ENCODE data around the gene THRB.

The THRB gene

DNA sequence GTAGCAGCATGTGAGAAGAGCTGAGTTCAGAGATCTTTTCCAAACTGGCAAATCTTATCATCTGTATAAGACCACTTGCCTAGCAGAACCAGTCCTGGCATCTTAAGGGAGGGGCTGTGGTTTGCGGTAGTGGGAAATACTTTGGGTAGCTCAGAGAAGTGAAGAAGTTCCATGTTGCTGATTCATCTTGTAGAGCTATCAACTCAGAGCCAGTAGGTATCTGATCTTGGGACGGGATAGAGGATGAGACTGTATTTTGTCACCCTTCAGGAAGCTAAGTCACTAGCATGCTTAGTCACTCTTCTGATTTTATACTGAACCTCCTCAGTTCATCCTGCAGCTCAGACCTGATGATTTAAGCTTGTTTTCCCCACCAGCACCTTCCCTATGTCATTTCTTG is 338.2 kb downstream of the THRB start:
- H2AFZ ChIP-seq (ENCODE audit: low read depth, low read length, severe bottlenecking): no peak overlapping the region
- H3K36me3 ChIP-seq (ENCODE audit: low read length): no peaks in the 10 kb centered on the region
- H3K4me2 ChIP-seq (ENCODE audit: low read depth, low read length, poor library complexity, severe bottlenecking): no peak overlapping the region
- no peaks in the 10 kb centered on the region for H4K20me1 ChIP-seq (ENCODE audit: low read depth, low read length)
- H3K4me3 ChIP-seq (ENCODE audit: insufficient read depth, low read length, poor library complexity, severe bottlenecking): no peak overlapping the region
- no peaks in the 10 kb centered on the region for H3K79me2 ChIP-seq (ENCODE audit: insufficient read depth, low read length)
- no peaks in the 10 kb centered on the region for H3K27me3 ChIP-seq (ENCODE audit: low read length)
- no peaks in the 10 kb centered on the region for H3K9me2 ChIP-seq (replicated peaks; ENCODE audit: insufficient read depth, low read length)
- no peak overlapping the region for H3K27ac ChIP-seq (ENCODE audit: low read depth, low read length)
- no peak for TF ChIP-seq EZH2phosphoT487 (conservative IDR thresholded peaks at IDR 0.05; ENCODE audit: low read length)
- TF ChIP-seq, protein P1, sequence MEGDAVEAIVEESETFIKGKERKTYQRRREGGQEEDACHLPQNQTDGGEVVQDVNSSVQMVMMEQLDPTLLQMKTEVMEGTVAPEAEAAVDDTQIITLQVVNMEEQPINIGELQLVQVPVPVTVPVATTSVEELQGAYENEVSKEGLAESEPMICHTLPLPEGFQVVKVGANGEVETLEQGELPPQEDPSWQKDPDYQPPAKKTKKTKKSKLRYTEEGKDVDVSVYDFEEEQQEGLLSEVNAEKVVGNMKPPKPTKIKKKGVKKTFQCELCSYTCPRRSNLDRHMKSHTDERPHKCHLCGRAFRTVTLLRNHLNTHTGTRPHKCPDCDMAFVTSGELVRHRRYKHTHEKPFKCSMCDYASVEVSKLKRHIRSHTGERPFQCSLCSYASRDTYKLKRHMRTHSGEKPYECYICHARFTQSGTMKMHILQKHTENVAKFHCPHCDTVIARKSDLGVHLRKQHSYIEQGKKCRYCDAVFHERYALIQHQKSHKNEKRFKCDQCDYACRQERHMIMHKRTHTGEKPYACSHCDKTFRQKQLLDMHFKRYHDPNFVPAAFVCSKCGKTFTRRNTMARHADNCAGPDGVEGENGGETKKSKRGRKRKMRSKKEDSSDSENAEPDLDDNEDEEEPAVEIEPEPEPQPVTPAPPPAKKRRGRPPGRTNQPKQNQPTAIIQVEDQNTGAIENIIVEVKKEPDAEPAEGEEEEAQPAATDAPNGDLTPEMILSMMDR (IDR thresholded peaks at IDR 0.05; ENCODE audit: insufficient read depth, low read length, poor library complexity, severe bottlenecking): no peak
- H3K9me3 ChIP-seq (ENCODE audit: insufficient read depth, low read length): no peaks in the 10 kb centered on the region
- H3F3A ChIP-seq (ENCODE audit: insufficient read depth): no peaks in the 10 kb centered on the region
- H3K9ac ChIP-seq (ENCODE audit: low read length): no peak overlapping the region

DNA sequence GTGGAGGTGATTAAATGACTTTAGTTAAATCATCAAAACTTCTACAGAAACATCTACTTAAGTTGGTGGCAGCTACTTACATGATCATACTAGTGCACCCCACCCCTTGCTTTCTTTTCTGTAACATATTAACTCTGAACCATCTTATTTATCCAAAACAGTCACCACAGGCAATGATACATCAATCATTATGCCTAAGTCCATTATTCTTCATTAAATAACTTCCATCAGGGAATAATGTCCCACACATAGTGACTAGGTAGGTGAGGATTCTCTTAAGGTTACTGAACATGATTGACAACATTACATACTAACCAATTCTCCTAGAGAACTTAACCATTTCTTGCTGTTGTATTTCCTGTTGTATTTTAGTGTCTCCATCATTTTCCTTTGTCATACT is 339.4 kb downstream of the THRB start:
- Histone ChIP-seq H3F3A (ENCODE audit: insufficient read depth) (no peaks in the 10 kb centered on the region), H3K27me3 (ENCODE audit: low read length) (no peaks in the 10 kb centered on the region), H3K9ac (ENCODE audit: low read length) (no peak overlapping the region), H3K79me2 (ENCODE audit: insufficient read depth, low read length) (no peaks in the 10 kb centered on the region), H3K4me3 (ENCODE audit: insufficient read depth, low read length, poor library complexity, severe bottlenecking) (no peak overlapping the region), H4K20me1 (ENCODE audit: low read depth, low read length) (no peaks in the 10 kb centered on the region), H3K36me3 (ENCODE audit: low read length) (no peaks in the 10 kb centered on the region), H3K9me2 (replicated peaks; ENCODE audit: insufficient read depth, low read length) (no peaks in the 10 kb centered on the region), H3K4me2 (ENCODE audit: low read depth, low read length, poor library complexity, severe bottlenecking) (no peak overlapping the region), H3K9me3 (ENCODE audit: insufficient read depth, low read length) (no peaks in the 10 kb centered on the region), H3K27ac (ENCODE audit: low read depth, low read length) (no peak overlapping the region), H2AFZ (ENCODE audit: low read depth, low read length, severe bottlenecking) (no peak overlapping the region)
- no peak for TF ChIP-seq EZH2phosphoT487 (conservative IDR thresholded peaks at IDR 0.05; ENCODE audit: low read length)
- TF ChIP-seq, protein P1 (IDR thresholded peaks at IDR 0.05; ENCODE audit: insufficient read depth, low read length, poor library complexity, severe bottlenecking): no peak

DNA sequence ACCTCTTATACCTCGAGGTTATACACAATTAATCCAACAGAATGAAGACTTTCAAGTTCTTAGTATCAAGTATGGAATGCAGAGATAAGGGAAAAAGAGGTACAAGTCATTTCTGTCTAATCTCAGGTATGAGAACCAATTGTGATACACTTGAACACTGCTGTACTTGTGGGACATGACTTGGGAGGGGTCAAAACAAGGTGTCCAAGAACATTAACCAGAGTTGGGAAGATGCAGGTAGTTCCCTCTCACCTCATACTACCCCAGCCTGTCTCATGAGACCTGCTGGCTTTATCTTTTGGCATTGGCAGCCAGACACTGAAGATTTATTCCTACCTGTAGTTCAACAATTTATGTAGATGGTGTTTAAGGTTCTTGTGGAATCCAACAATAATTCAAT is 339.9 kb downstream of the THRB start:
- Histone ChIP-seq H3K27me3 (ENCODE audit: low read length) (no peaks in the 10 kb centered on the region), H3K9me2 (replicated peaks; ENCODE audit: insufficient read depth, low read length) (no peaks in the 10 kb centered on the region), H3K36me3 (ENCODE audit: low read length) (no peaks in the 10 kb centered on the region), H3K4me3 (ENCODE audit: insufficient read depth, low read length, poor library complexity, severe bottlenecking) (no peak overlapping the region), H3F3A (ENCODE audit: insufficient read depth) (no peaks in the 10 kb centered on the region), H3K9ac (ENCODE audit: low read length) (no peak overlapping the region), H3K9me3 (ENCODE audit: insufficient read depth, low read length) (no peaks in the 10 kb centered on the region), H3K27ac (ENCODE audit: low read depth, low read length) (no peak overlapping the region), H2AFZ (ENCODE audit: low read depth, low read length, severe bottlenecking) (no peak overlapping the region), H3K4me2 (ENCODE audit: low read depth, low read length, poor library complexity, severe bottlenecking) (no peak overlapping the region), H3K79me2 (ENCODE audit: insufficient read depth, low read length) (no peaks in the 10 kb centered on the region), H4K20me1 (ENCODE audit: low read depth, low read length) (no peaks in the 10 kb centered on the region)
- TF ChIP-seq, protein P1 (IDR thresholded peaks at IDR 0.05; ENCODE audit: insufficient read depth, low read length, poor library complexity, severe bottlenecking): no peak
- no peak for TF ChIP-seq EZH2phosphoT487 (conservative IDR thresholded peaks at IDR 0.05; ENCODE audit: low read length)

All from SU-DHL-6 (cell line).